K562 (cell line): ENCODE results near the gene GADD45G. TPM values are rescaled to one million over a fixed set of nuclear protein-coding genes. Genes with fewer than 3 reads are reported as not detected.

Experiments used
- ATAC-seq: fragments of 200-7000 bp; cut with Tn5 transposase; 3 replicates; pipeline ENCODE4 v1.9.1; 2020; ENCODE audit warnings: moderate library complexity
- BruUV-seq: library from RNA; stranded (reverse); fragments of 400-500 nt; replicated peaks from 2 replicates; lab custom pipeline; 2021; lab: Mats Ljungman, UMichigan
- CTCF ChIA-PET: fragments of 300-600 bp; formaldehyde crosslinking; extraction: SDS; loops from one replicate; lab custom pipeline; 2021; ENCODE audit warnings: low intra/inter-chr PET ratio; lab: Yijun Ruan, JAX
- POLR2A ChIA-PET: fragments of 300-600, 350-650 bp; sonication (Branson Sonifier 250); formaldehyde crosslinking; extraction: SDS; loops from one replicate; lab custom pipeline; 2021; ENCODE audit warnings: antibody characterized with exemption, inconsistent platforms; lab: Yijun Ruan, JAX
- DNase-seq, 4 experiments: peaks; one replicate each; pipeline versions ENCODE4 v3.0.0 to v3.0.0-alpha.2; 2011 to 2018; ENCODE audit warnings: low spot score in 3 of 4, mixed read lengths in 3 of 4; ENCODE audit errors: extremely low read depth in 1 of 4
- FAIRE-seq: peaks from 2 replicates; lab custom pipeline; 2011; peaks lifted over from hg19 to GRCh38; lab: Jason Lieb, UNC
- H2AFZ ChIP-seq: 2 replicates; pipeline ENCODE4 v1.6.0; 2011; ENCODE audit warnings: low read depth, low read length, control low read depth, inconsistent platforms
- H3K27ac ChIP-seq: fragments of 200-600 bp; 3 replicates; pipeline ENCODE4 v1.8.0; 2011; ENCODE audit warnings: low read depth, mild to moderate bottlenecking, control low read depth, inconsistent platforms, low read length, moderate library complexity, mixed read lengths; ENCODE audit errors: extremely low read depth
- H3K27me3 ChIP-seq, 2 experiments: fragments of 300-600 bp in 1 of 2; 2 replicates in 1 of 2; 3 replicates in 1 of 2; pipeline versions ENCODE4 v1.6.0 to v1.8.0; 2011; ENCODE audit warnings: inconsistent platforms in 2 of 2, low read length in 2 of 2, mild to moderate bottlenecking in 1 of 2, mixed read lengths in 1 of 2, moderate library complexity in 1 of 2; ENCODE audit not compliant: control insufficient read depth in 2 of 2, insufficient read depth in 2 of 2
- H3K36me3 ChIP-seq: fragments of 300-600 bp; 3 replicates; pipeline ENCODE4 v1.8.0; 2011; ENCODE audit warnings: mild to moderate bottlenecking, low read length, inconsistent platforms; ENCODE audit not compliant: control insufficient read depth, insufficient read depth
- H3K4me1 ChIP-seq, 2 experiments: fragments of 200-600 bp in 1 of 2; replicated peaks in 1 of 2; 2 replicates in 1 of 2; 3 replicates in 1 of 2; pipeline versions ENCODE4 v1.5.1 to v1.8.0; 2011; ENCODE audit warnings: inconsistent platforms in 2 of 2, low read length in 2 of 2, mild to moderate bottlenecking in 1 of 2, mixed read lengths in 1 of 2, moderate library complexity in 1 of 2; ENCODE audit not compliant: control insufficient read depth in 2 of 2, insufficient read depth in 2 of 2
- H3K4me2 ChIP-seq: 2 replicates; pipeline ENCODE4 v1.6.1; 2011; ENCODE audit warnings: low read length, control low read depth, inconsistent platforms, mixed read lengths; ENCODE audit not compliant: insufficient read depth
- H3K4me3 ChIP-seq: fragments of 200-600 bp; sonication (generic), shearing (Covaris generic); 2 replicates; pipeline ENCODE4 v1.5.1; 2016; ENCODE audit warnings: control low read depth, inconsistent platforms
- H3K79me2 ChIP-seq: fragments of 200-600 bp; 3 replicates; pipeline ENCODE4 v1.8.0; 2011; ENCODE audit warnings: low read length, inconsistent platforms; ENCODE audit not compliant: control insufficient read depth, insufficient read depth
- H3K9ac ChIP-seq, 2 experiments: 2 replicates each; pipeline versions ENCODE4 v1.6.0 to v1.6.1; 2011; ENCODE audit warnings: low read depth in 2 of 2, low read length in 2 of 2, control low read depth in 1 of 2, inconsistent platforms in 1 of 2, mild to moderate bottlenecking in 1 of 2, mixed read lengths in 1 of 2; ENCODE audit not compliant: insufficient read depth in 1 of 2
- H3K9me1 ChIP-seq: one replicate; pipeline ENCODE4 v1.6.0; 2011; ENCODE audit warnings: inconsistent platforms, mild to moderate bottlenecking, low read length, moderate library complexity; ENCODE audit not compliant: control insufficient read depth, insufficient read depth
- H3K9me3 ChIP-seq: replicated peaks from 2 replicates; pipeline ENCODE4 v1.5.1; 2011; ENCODE audit warnings: low read depth, low read length, inconsistent platforms; ENCODE audit not compliant: control insufficient read depth, insufficient read depth
- H4K20me1 ChIP-seq: replicated peaks from 2 replicates; pipeline ENCODE4 v1.6.1; 2011; ENCODE audit warnings: low read length, inconsistent platforms, mixed read lengths; ENCODE audit not compliant: control insufficient read depth, insufficient read depth
- BRF1 ChIP-seq: IDR thresholded peaks from 3 replicates; pipeline ENCODE4 v1.6.1; 2011; ENCODE audit warnings: borderline replicate concordance, mild to moderate bottlenecking; ENCODE audit not compliant: insufficient read length; ENCODE audit errors: extremely low read depth
- E2F3 ChIP-seq: fragments of 250-450 bp; sonication (Bioruptor Pico); IDR thresholded peaks from 2 replicates; pipeline ENCODE4 v1.4.0; 2020; ENCODE audit warnings: mild to moderate bottlenecking
- ETV5 ChIP-seq: sonication (generic); formaldehyde crosslinking; IDR thresholded peaks from 2 replicates; pipeline ENCODE4 v1.4.0; 2020; ENCODE audit warnings: low read depth, mild to moderate bottlenecking, missing genetic modification reagents
- POLR2AphosphoS2 ChIP-seq: IDR thresholded peaks from 2 replicates; pipeline ENCODE4 v1.6.1; 2012; ENCODE audit warnings: low read length, improper control_type of control experiment
- SIRT6 ChIP-seq: IDR thresholded peaks from one replicate; pipeline ENCODE4 v1.6.1; 2012; ENCODE audit warnings: low read depth, mild to moderate bottlenecking, control low read depth, inconsistent platforms, low read length, moderate library complexity
- WGBS: fragments of 100-300 bp; shearing (Covaris generic); methylation state at CpG from one replicate; pipeline ENCODE4 v1.1.6; 2016; ENCODE audit warnings: low coverage, mixed read lengths; ENCODE audit not compliant: insufficient coverage; ENCODE audit errors: missing lambda C conversion rate; 5-methylcytosine and 5-hydroxymethylcytosine counted together
- in situ Hi-C: fragments of 300-500 bp; cut with MboI; formaldehyde crosslinking; loops from 4 replicates; pipeline ENCODE4 v1.15.0; 2018; ENCODE audit warnings: inconsistent platforms, mixed read lengths
- intact Hi-C: fragments of 100-400 bp; cut with micrococcal nuclease; formaldehyde crosslinking; loops from 2 replicates; pipeline ENCODE4 v1.14.2; 2022
- polyA plus RNA-seq, 8 experiments: library from polyadenylated mRNA; depleted of rRNA in 4 of 8; stranded (reverse) in 5 of 8; unstranded in 3 of 8; fragments of >200 nt; fragmentation: Nextera tagmentation in 2 of 8; fragmentation: Illumina TruSeq in 1 of 8; extraction: Ambion mirVana in 2 of 8; extraction: Trizol in 1 of 8; gene quantifications; 2 replicates each; pipeline versions ENCODE4 v1.2.1 to v1.2.3, GENCODE V29; 2011 to 2014; ENCODE audit warnings: inconsistent platforms in 1 of 8, missing spikeins in 1 of 8
- total RNA-seq, 7 experiments: library from RNA; depleted of rRNA in 6 of 7; stranded (reverse); fragments of >200 nt in 6 of 7; fragmentation: Illumina TruSeq in 2 of 7; extraction: Trizol in 2 of 7; gene quantifications; 2 replicates each; pipeline versions ENCODE4 v1.2.1 to v1.2.3, GENCODE V29; 2011 to 2021; ENCODE audit warnings: low replicate concordance in 1 of 7

Gene GADD45G
- total and polyA plus RNA-seq, 9 of the 15 experiments (the other 6 are each of a cell fraction or from before 2014, with no cell fraction given): 0.20 to 0.34 TPM; not detected in 7

DNA sequence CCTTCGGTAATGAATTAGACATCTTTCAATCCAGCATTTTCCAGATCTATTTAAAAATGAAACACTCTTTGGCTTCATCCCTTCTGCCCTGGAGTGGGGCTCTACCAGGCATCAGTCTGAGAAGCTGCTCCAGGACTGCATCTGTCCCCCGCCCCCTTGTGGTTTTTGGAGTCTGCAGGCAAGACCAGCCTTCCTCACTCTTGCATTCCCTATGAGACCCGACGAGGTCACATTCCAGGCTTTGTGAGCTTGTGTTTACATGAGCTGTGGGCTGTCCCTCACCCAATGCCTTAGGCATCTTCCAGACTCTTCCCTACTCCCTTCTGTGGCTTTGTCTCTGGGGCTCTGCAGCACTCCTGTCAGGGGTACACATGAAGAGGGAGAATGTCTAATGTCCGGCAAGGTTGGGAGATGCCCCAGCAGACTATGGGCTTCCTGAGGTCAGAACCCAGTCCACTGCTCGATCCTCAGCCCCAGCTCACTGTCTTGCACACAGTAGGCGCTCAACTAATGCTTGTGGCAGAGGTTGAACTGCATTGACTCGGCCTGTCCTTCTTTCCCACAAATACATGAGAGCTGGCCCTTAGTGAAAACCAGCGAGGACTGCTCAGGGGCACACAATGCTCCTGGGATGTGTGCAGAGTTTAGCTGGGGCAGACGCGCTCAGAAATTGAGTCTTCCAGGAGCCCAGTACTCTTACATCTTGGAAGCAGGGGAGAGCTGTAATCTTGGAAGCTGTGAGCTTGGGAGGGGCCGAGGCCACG lies 11.7 kb upstream of the GADD45G start:
- no peaks in the 10 kb centered on the region for H3K79me2 ChIP-seq
- no peak overlapping the region for H3K9ac ChIP-seq
- no peaks in the 10 kb centered on the region for H3K9me3 ChIP-seq
- in situ Hi-C loops (loop anchor here (25.0 kb wide), 1 partner anchor 1294 kb away; no protein-coding TSS in a partner anchor), intact Hi-C loops (no loop called here)
- H2AFZ ChIP-seq: no peak overlapping the region
- ChIA-PET POLR2A (interaction anchor here (0.5 to 1.2 kb wide), 3 partner anchors 147 to 1196 kb away, joined by 3 read pairs; no protein-coding TSS in a partner anchor), CTCF (interaction anchor here (1.1 kb wide), 1 partner anchor 506 kb away, joined by 3 read pairs; no protein-coding TSS in a partner anchor)
- DNase-seq: no peak
- no peak for FAIRE-seq
- no peak overlapping the region for H3K4me2 ChIP-seq
- H3K4me1 ChIP-seq: no peaks in the 10 kb centered on the region
- H3K36me3 ChIP-seq: no peaks in the 10 kb centered on the region
- peaks cover 0 to 17% of the 10 kb centered on the region in 2 experiments; a peak in 2 of 5 replicates for H3K27me3 ChIP-seq
- BruUV-seq: no TSS peak
- TF ChIP-seq E2F3 (CRISPR knock-in tag) (no peak), BRF1 (no peak), SIRT6 (no peak), POLR2AphosphoS2 (no peak), ETV5 (CRISPR knock-in tag) (no peak)
- H4K20me1 ChIP-seq: no peaks in the 10 kb centered on the region
- WGBS: 0% methylated on average over 10 of the region's 13 CpGs
- H3K27ac ChIP-seq: no peak overlapping the region
- ATAC-seq: no peak
- no peaks in the 10 kb centered on the region for H3K9me1 ChIP-seq
- H3K4me3 ChIP-seq: no peak overlapping the region
